Stimulated activated CD4-positive, alpha-beta T cell treated with anti-CD3 and anti-CD28 coated beads, Interleukin-1b, Interleukin-23, amount 100 ng/mL, for 4 hours (primary cell): ENCODE data around the gene FGR.

ENCODE experiments used
- DNase-seq, 2 donors: peaks; one replicate each; pipeline ENCODE4 v3.0.0-alpha.2; 2020; ENCODE audit warnings: low read depth in 2 of 2

The FGR gene

GRCh38 chr1:27616441-27616840, 18.5 kb downstream of the FGR start:
- DNase-seq, result no peak

- no peak for DNase-seq
Observed at GRCh38 chr1:27615346-27616192, 19.4 kb downstream of the FGR start.

GRCh38 chr1:27614625-27615344, 20.2 kb downstream of the FGR start:
- DNase-seq, result no peak

- no peak for DNase-seq
Observed at GRCh38 chr1:27614043-27614624, 20.9 kb downstream of the FGR start.

- DNase-seq, result no peak
Observed at GRCh38 chr1:27612718-27613117, 22.3 kb downstream of the FGR start.

GRCh38 chr1:27611450-27611849, 23.5 kb downstream of the FGR start:
- no peak for DNase-seq

GRCh38 chr1:27609618-27610240, 25.3 kb downstream of the FGR start:
- DNase-seq, result no peak

- no peak for DNase-seq
Observed at GRCh38 chr1:27609210-27609555, 25.8 kb downstream of the FGR start.

GRCh38 chr1:27607239-27607804, 27.7 kb downstream of the FGR start:
- DNase-seq, result no peak

GRCh38 chr1:27606708-27607238, 28.2 kb downstream of the FGR start:
- DNase-seq, result no peak

GRCh38 chr1:27605796-27606707, 28.9 kb downstream of the FGR start:
- peak; percentile 48 to 51 for DNase-seq

GRCh38 chr1:27605300-27605766, 29.7 kb downstream of the FGR start:
- no peak for DNase-seq

- no peak for DNase-seq
Observed at GRCh38 chr1:27604579-27605299, 30.2 kb downstream of the FGR start.

- DNase-seq, result peak; percentile 82 to 87
Observed at GRCh38 chr1:27603681-27604578, 31.1 kb downstream of the FGR start, which contains the start of gene AHDC1. Gene AHDC1, minus strand, starts transcription at chr1:27604144. Its CDS starts 52,029 bp downstream, at chr1:27552115.

- peak in 1 of 2 donors; percentile 27 for DNase-seq
Observed at GRCh38 chr1:27603309-27603680, 31.7 kb downstream of the FGR start.

- DNase-seq, result no peak
Observed at GRCh38 chr1:27602462-27603308, 32.3 kb downstream of the FGR start.

GRCh38 chr1:27601771-27602461, 33.1 kb downstream of the FGR start:
- DNase-seq, result no peak
